ENCODE measurements around the gene GPR176. TPM values are rescaled to one million over a fixed set of nuclear protein-coding genes. Genes with fewer than 3 reads are reported as not detected.

GPR176 gene
- total RNA-seq, 1 donor from 2014 or later = 3.8 TPM

DNA sequence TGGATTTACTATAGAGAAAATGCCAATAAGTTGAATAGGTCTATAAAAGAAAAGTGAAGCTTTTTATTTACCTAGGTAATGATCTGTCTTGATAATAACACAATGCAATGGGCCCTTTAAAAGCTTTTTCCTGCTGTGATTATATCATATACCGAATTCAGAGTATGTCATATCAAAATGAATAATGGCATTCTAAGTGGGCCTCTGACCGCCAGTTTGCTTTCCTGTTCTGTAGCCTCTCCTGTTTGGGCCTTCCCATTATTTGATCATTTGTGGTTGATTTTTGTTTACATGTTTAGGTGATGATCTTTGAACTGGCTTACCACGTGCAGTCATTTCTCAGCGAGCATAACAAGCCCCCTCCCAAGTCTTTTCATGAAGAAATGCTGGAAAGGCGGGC is 28.8 kb upstream of the GPR176 start:
- no peak for DNase-seq (ENCODE audit: low spot score in 2 of 2, unreplicated experiment in 2 of 2)
- no peak overlapping the region for H3K27ac Mint-ChIP-seq
- peaks cover 41% of the 10 kb centered on the region for H3K36me3 Mint-ChIP-seq
- TF ChIP-seq, protein P1, sequence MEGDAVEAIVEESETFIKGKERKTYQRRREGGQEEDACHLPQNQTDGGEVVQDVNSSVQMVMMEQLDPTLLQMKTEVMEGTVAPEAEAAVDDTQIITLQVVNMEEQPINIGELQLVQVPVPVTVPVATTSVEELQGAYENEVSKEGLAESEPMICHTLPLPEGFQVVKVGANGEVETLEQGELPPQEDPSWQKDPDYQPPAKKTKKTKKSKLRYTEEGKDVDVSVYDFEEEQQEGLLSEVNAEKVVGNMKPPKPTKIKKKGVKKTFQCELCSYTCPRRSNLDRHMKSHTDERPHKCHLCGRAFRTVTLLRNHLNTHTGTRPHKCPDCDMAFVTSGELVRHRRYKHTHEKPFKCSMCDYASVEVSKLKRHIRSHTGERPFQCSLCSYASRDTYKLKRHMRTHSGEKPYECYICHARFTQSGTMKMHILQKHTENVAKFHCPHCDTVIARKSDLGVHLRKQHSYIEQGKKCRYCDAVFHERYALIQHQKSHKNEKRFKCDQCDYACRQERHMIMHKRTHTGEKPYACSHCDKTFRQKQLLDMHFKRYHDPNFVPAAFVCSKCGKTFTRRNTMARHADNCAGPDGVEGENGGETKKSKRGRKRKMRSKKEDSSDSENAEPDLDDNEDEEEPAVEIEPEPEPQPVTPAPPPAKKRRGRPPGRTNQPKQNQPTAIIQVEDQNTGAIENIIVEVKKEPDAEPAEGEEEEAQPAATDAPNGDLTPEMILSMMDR (IDR thresholded peaks at IDR 0.05; ENCODE audit: unreplicated experiment) = no peak
- no peak overlapping the region for H3K4me3 Mint-ChIP-seq
- no peaks in the 10 kb centered on the region for H3K27me3 Mint-ChIP-seq (ENCODE audit: low read depth)
- H3K9me3 Mint-ChIP-seq = peaks cover 15% of the 10 kb centered on the region
- peaks cover 8% of the 10 kb centered on the region for H3K4me1 Mint-ChIP-seq

DNA sequence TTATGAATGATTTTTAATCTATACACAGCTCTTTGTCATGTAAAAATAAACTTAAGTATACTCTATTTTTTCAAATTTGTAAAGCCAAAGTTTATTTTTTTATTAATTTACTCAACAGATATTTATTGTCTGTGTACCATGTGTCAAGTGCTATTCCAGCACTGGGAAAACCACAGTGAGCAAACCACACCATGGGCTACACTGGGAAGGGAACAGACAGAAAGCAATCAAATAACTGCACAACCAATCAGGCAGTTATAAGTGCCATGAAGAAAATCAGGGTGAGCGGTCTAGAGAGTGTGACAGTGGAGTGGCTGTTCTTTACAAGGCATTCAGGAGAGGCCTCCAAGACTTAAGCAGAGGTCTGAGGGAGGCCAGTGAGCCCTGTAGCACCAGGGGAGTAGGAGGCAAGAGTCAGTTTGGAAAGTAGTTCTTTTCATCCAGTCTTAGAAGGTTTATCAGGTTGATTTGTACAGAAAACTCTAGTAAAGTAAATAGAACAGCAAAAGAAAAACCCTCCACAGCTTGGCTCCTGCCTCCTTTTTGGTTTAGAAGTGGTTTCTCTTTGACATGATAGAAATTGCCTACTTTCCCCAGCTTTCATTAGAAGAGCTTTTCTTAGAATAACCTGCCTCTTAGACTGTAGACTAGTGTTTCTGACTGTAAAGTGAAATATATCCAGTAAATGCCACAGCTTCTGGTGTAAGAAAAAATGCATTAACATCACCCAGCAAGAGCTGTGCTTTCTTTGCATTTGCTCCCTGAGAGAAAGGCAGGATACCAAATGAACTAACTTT is 27.5 kb upstream of the GPR176 start:
- peak overlapping the region; percentile 72 for H3K27ac Mint-ChIP-seq
- H3K9me3 Mint-ChIP-seq = peaks cover 15% of the 10 kb centered on the region
- no peak overlapping the region for H3K4me3 Mint-ChIP-seq
- H3K36me3 Mint-ChIP-seq = peaks cover 40% of the 10 kb centered on the region
- DNase-seq (ENCODE audit: low spot score in 2 of 2, unreplicated experiment in 2 of 2) = no peak
- peaks cover 5% of the 10 kb centered on the region for H3K4me1 Mint-ChIP-seq
- no peaks in the 10 kb centered on the region for H3K27me3 Mint-ChIP-seq (ENCODE audit: low read depth)
- TF ChIP-seq, protein P1 (IDR thresholded peaks at IDR 0.05; ENCODE audit: unreplicated experiment) = no peak

DNA sequence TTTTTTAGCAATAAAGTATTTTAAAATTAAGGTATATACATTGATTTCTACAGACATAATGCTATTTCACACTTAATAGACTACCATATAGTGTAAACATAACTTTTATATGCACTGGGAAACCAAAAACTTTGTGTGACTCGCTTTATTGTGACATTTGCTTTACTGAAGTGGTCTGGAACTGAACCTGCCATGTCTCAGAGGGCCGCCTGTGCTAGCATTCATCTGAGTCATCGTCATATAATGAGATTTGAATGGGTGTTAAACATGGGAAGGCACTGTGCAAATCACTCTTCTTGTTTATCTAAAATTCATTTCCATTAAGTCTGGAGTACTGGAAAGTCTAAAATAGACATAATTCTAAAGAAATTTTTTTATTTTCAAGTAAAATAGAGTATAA is 26.8 kb upstream of the GPR176 start:
- TF ChIP-seq, protein P1 (IDR thresholded peaks at IDR 0.05; ENCODE audit: unreplicated experiment) = no peak
- peaks cover 9% of the 10 kb centered on the region for H3K4me1 Mint-ChIP-seq
- H3K27ac Mint-ChIP-seq = no peak overlapping the region
- H3K9me3 Mint-ChIP-seq = peaks cover 15% of the 10 kb centered on the region
- no peaks in the 10 kb centered on the region for H3K27me3 Mint-ChIP-seq (ENCODE audit: low read depth)
- DNase-seq (ENCODE audit: low spot score in 2 of 2, unreplicated experiment in 2 of 2) = no peak
- no peak overlapping the region for H3K4me3 Mint-ChIP-seq
- peaks cover 44% of the 10 kb centered on the region for H3K36me3 Mint-ChIP-seq

DNA sequence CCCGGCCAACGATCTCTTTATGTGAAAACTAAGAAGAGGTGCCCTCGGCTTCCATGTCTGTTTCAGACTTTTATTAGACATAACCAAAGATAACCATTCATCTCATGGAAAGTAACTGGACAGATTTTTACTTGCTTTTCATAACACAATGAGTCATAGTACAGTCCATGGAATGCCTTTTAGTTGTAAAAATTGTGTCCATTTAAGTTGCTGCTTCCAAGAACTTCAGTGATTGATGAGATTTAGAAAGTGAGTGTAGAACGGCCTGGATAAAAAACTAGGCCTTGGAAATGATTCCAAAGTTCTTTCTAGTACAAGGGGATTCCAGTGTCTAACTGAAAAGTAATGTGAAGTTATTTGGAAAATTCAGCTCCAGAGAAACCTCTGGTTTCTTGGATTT is 24.7 kb upstream of the GPR176 start:
- Mint-ChIP-seq H3K36me3 (peaks cover 42% of the 10 kb centered on the region), H3K4me1 (peaks cover 9% of the 10 kb centered on the region), H3K4me3 (no peak overlapping the region), H3K27ac (no peak overlapping the region), H3K9me3 (peaks cover 15% of the 10 kb centered on the region), H3K27me3 (ENCODE audit: low read depth) (no peaks in the 10 kb centered on the region)
- no peak for DNase-seq (ENCODE audit: low spot score in 2 of 2, unreplicated experiment in 2 of 2)
- TF ChIP-seq, protein P1 (IDR thresholded peaks at IDR 0.05; ENCODE audit: unreplicated experiment) = no peak

DNA sequence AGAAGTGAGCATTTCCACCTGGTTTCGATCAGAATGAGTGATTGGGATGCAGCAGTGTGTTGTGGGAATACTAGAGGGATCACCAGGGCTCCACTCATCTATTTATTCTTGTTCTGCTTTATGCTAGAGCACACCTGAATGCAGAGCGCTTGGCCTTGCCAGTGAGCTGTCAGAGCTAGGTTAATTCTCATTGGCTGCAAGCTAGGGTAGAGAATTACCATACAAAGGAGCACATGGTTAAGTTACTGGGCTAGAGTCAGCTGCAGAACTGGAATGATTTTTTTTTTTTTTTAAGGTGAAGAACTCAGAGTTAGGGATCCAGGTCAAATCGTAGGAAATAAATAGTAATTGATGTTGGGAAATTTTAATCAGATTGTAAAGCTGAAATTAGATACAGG is 22.7 kb upstream of the GPR176 start:
- DNase-seq (ENCODE audit: low spot score in 2 of 2, unreplicated experiment in 2 of 2) = no peak
- no peak overlapping the region for H3K4me3 Mint-ChIP-seq
- H3K27ac Mint-ChIP-seq = peak overlapping the region; percentile 59
- TF ChIP-seq, protein P1 (IDR thresholded peaks at IDR 0.05; ENCODE audit: unreplicated experiment) = no peak
- H3K9me3 Mint-ChIP-seq = peaks cover 15% of the 10 kb centered on the region
- H3K27me3 Mint-ChIP-seq (ENCODE audit: low read depth) = no peaks in the 10 kb centered on the region
- peaks cover 44% of the 10 kb centered on the region for H3K36me3 Mint-ChIP-seq
- peaks cover 15% of the 10 kb centered on the region for H3K4me1 Mint-ChIP-seq

All from mesothelial cell of epicardium (in vitro differentiated cells).